Natural killer cell treated with Interleukin-12 subunit alpha and Interleukin-12 subunit beta and Interleukin-15 and Interleukin-18, amount 100 ng/mL, for 72 hours (primary cell): ENCODE results near the gene TRIM33. TPM values are rescaled to one million over a fixed set of nuclear protein-coding genes. Genes with fewer than 3 reads are reported as not detected.
"Not testable (repeated sequence)": the region's sequence is repeated elsewhere in the genome, so short reads cannot be mapped to it uniquely, and the experiment has no call there.

Experiments
- ATAC-seq, 2 donors: fragments of 150-1000 bp; cut with Tn5 transposase in 1 of 2; sonication (Bioruptor Pico), chemical (Tn5 transposase) in 1 of 2; 2 replicates each; pipeline ENCODE4 v1.10.0; 2021
- DNase-seq: peaks from one replicate; pipeline ENCODE4 v3.0.0; 2022; ENCODE audit warnings: low spot score
- H3K27ac Mint-ChIP-seq, 2 donors: 1 replicate in 1 of 2; 2 replicates in 1 of 2; pipeline ENCODE4 v1.8.0; 2022; ENCODE audit warnings: mixed read lengths in 2 of 2, mild to moderate bottlenecking in 1 of 2, moderate library complexity in 1 of 2
- H3K27me3 Mint-ChIP-seq, 2 donors: 1 replicate in 1 of 2; 2 replicates in 1 of 2; pipeline ENCODE4 v1.8.0; 2022; ENCODE audit warnings: mixed read lengths in 2 of 2
- H3K36me3 Mint-ChIP-seq: one replicate; pipeline ENCODE4 v1.8.0; 2022; ENCODE audit warnings: mixed read lengths
- H3K4me1 Mint-ChIP-seq, 2 donors: 1 replicate in 1 of 2; 2 replicates in 1 of 2; pipeline ENCODE4 v1.8.0; 2022; ENCODE audit warnings: low read depth in 2 of 2, mixed read lengths in 2 of 2, mild to moderate bottlenecking in 1 of 2
- H3K4me3 Mint-ChIP-seq: one replicate; pipeline ENCODE4 v1.8.0; 2022; ENCODE audit warnings: mixed read lengths
- H3K9me3 Mint-ChIP-seq: 2 replicates; pipeline ENCODE4 v1.8.0; 2022; ENCODE audit warnings: mixed read lengths
- total RNA-seq, 2 donors: library from RNA; stranded (reverse); gene quantifications; one replicate each; pipeline ENCODE4 v1.2.3, GENCODE V29; 2022

TRIM33 gene
- total RNA-seq, 2 donors from 2014 or later = 48.1 to 55.7 TPM

GRCh38 chr1:114390960-114391359 lies 120.0 kb downstream of the TRIM33 start:
- Mint-ChIP-seq H3K27ac (no peak overlapping the region), H3K9me3 (peaks cover 13% of the 10 kb centered on the region)
- ATAC-seq = peak in 1 of 2 donors; percentile 57

DNA sequence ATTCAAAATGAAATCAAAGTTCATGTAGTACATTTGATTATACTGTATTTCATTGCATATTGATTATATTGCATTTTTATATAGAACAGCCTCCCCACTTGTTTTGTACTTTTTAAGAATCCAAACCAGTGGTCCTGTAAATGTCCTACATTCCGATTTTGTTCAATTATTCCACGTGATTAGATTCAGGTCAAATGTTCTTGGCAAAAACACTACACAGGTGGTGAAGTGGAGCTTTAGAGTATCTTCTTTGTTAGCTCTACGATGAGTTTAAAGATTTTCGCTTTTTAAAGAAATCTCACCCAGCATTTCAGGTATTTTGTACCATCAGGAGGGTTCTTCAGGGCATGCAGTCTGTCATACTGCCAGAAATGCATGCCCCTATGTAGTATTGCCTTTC lies 120.6 kb downstream of the TRIM33 start:
- H3K36me3 Mint-ChIP-seq = peaks cover 46% of the 10 kb centered on the region
- no peak for ATAC-seq

More at GRCh38 chr1:114390960-114391359, 120.0 kb downstream of the TRIM33 start:
- peaks cover 13 to 14% of the 10 kb centered on the region in 2 donors for H3K4me1 Mint-ChIP-seq
- H3K36me3 Mint-ChIP-seq = peaks cover 40% of the 10 kb centered on the region
- H3K27me3 Mint-ChIP-seq = no peaks in the 10 kb centered on the region
- no peak for DNase-seq
- no peak overlapping the region for H3K4me3 Mint-ChIP-seq

DNA sequence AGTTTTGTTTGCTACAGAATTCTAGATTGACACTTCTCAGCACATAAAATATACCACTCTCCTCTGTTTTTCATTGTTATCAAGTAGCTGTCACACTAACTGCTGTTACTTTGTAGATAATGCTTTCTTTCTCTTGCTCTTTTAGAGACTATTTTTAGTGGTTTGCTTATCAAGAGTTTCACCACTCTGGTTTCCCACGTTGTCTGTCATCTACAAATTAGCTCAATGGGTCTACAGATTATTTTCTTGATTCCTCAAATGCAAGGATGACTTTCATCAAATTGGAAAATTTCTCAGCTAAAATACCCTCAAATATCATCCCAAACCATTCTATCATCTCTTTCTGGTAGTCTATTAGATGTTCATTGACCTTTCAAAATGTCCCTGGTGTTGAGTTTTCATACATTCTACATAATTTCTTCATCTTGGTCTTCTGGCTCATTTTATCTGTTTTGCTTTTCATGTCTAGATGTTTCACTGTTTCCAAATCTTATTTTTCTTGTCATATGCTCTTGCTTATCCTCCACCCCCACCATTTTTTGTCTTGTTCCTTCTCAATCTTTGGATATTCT lies 122.5 kb downstream of the TRIM33 start:
- H3K4me1 Mint-ChIP-seq = peaks cover 13 to 14% of the 10 kb centered on the region in 2 donors
- DNase-seq (no peak), ATAC-seq (no peak)
- H3K36me3 Mint-ChIP-seq = peaks cover 44% of the 10 kb centered on the region
- H3K9me3 Mint-ChIP-seq = peaks cover 20% of the 10 kb centered on the region
- H3K27me3 Mint-ChIP-seq = no peaks in the 10 kb centered on the region
- no peak overlapping the region for H3K4me3 Mint-ChIP-seq
- H3K27ac Mint-ChIP-seq = peak overlapping the region in 1 of 2 donors; percentile 10

More for the DNA sequence above, 120.6 kb downstream of the TRIM33 start:
- Mint-ChIP-seq H3K27me3 (no peaks in the 10 kb centered on the region), H3K4me1 (peaks cover 13 to 14% of the 10 kb centered on the region in 2 donors), H3K27ac (no peak overlapping the region), H3K9me3 (peaks cover 15% of the 10 kb centered on the region), H3K4me3 (no peak overlapping the region)
- DNase-seq = no peak

DNA sequence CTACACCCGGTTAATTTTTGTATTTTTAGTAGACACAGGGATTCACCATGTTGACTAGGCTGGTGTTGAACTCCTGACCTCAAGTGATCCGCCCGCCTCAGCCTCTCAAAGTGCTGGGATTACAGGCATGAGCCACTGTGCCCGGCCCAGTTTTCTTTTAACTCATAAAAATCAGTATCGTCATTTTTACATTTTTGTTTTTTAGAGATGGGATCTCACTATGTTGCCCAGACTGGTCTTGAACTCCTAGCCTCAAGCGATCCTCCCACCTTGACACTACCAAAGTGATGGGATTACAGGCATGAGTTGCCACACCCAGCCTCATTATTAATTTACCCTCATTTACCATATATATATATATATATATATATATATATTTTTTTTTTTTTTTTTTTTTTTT lies 123.4 kb downstream of the TRIM33 start:
- H3K27ac Mint-ChIP-seq, ATAC-seq, H3K4me3 Mint-ChIP-seq, DNase-seq, H3K27me3 Mint-ChIP-seq: not testable (repeated sequence)
- Mint-ChIP-seq H3K36me3 (peaks cover 43% of the 10 kb centered on the region), H3K4me1 (peaks cover 13 to 14% of the 10 kb centered on the region in 2 donors), H3K9me3 (peaks cover 20% of the 10 kb centered on the region)

DNA sequence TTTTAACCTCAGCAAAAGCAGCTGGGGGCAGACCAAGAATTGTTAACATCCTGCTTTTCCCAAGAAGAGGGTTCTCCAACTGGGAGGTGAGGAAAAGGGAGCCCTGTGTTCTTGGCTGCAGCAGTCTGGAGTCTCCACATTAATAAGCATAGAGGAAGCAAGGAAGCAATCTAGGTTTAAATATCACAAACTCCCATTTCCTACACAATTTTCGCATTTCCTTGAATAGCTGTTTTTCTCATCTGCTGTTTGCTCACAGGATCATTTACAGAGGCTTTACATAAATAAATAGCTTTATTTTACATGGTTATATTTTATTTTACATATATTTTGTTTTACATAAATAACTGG lies 124.0 kb downstream of the TRIM33 start:
- Mint-ChIP-seq H3K27ac (no peak overlapping the region), H3K9me3 (peaks cover 20% of the 10 kb centered on the region), H3K27me3 (peaks cover 0 to 2% of the 10 kb centered on the region in 2 donors), H3K36me3 (peaks cover 37% of the 10 kb centered on the region), H3K4me1 (peaks cover 11 to 13% of the 10 kb centered on the region in 2 donors), H3K4me3 (no peak overlapping the region)
- DNase-seq (no peak), ATAC-seq (no peak)

DNA sequence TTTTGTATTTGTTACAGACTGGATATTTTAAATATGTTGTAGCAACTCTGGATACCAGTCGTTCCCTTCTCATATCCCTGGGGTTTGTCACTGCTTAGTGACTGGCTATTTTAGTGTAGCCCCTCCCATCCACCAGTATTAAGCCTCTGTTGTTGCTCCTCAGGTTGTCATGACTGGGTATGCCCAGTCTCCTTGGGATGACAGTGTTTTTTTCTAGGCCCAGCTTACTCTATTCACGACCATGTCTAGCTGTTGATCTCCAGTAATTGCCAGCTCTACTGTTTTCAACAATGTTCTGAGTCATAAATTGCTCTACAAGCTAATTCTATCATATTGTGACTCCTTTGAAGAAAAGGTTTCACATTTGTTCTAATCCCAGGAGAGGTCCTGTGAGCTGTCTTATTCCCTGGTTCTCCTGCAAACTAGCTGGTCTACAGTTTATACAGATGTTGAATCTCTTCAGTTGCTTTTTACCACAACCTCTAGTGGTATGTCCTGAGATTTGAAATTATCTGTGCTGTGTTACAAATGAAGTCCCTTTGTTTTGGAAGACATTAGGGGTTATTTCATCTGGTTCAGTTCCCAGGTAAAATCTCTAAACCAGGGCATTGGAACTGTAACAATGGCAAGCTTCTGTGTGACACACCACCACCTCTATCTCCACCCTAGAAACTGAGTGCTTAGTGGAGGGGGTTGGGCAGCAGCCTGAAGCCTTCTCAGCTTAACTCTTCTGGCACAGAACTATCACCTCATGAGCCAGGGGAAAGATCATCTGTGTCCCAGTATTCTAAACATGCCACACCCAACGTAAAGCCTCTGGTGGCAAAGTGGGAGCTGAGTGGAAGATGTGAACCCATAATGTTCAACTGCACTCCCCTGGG lies 124.6 kb downstream of the TRIM33 start:
- Mint-ChIP-seq H3K9me3 (peaks cover 20% of the 10 kb centered on the region), H3K27me3 (peaks cover 0 to 5% of the 10 kb centered on the region in 2 donors), H3K27ac (no peak overlapping the region), H3K36me3 (peaks cover 32% of the 10 kb centered on the region), H3K4me3 (no peak overlapping the region), H3K4me1 (peaks cover 5 to 9% of the 10 kb centered on the region in 2 donors)
- DNase-seq = no peak
- no peak for ATAC-seq

GRCh38 chr1:114384922-114385321 lies 126.1 kb downstream of the TRIM33 start:
- Mint-ChIP-seq H3K27me3 (peaks cover 0 to 7% of the 10 kb centered on the region in 2 donors), H3K4me3 (no peak overlapping the region), H3K9me3 (peaks cover 20% of the 10 kb centered on the region), H3K27ac (no peak overlapping the region), H3K36me3 (peaks cover 29% of the 10 kb centered on the region), H3K4me1 (peaks cover 5 to 9% of the 10 kb centered on the region in 2 donors)
- ATAC-seq (no peak), DNase-seq (no peak)

GRCh38 chr1:114379987-114380386 lies 131.0 kb downstream of the TRIM33 start:
- Mint-ChIP-seq H3K9me3 (peaks cover under 1% of the 10 kb centered on the region), H3K27me3 (peaks cover 0 to 7% of the 10 kb centered on the region in 2 donors), H3K4me1 (no peaks in the 10 kb centered on the region), H3K4me3 (no peak overlapping the region), H3K27ac (no peak overlapping the region), H3K36me3 (peaks cover 22% of the 10 kb centered on the region)
- ATAC-seq (no peak), DNase-seq (no peak)

DNA sequence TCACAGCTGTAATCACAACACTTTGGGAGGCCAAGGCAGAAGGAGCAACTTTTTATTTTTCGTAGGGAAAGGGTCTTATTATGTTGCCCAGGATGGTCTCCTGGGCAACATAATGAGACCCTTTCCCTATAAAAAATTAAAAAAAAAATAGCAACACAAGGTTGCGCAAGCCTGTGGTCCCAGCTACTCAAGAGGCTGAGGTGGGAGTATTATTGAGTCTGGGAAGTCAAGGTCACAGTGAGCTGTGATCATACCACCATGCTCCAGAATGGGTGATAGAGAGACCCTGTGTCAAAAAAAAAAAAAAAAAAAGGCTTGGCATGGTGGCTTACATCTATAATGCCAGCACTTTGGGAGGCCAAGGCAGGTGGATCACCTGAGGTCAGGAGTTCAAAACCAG lies 131.6 kb downstream of the TRIM33 start:
- Mint-ChIP-seq H3K9me3 (no peaks in the 10 kb centered on the region), H3K4me1 (no peaks in the 10 kb centered on the region)
- ATAC-seq = no peak

GRCh38 chr1:114377356-114377755 lies 133.6 kb downstream of the TRIM33 start:
- Mint-ChIP-seq H3K27ac (no peak overlapping the region), H3K4me3 (no peak overlapping the region), H3K9me3 (no peaks in the 10 kb centered on the region), H3K36me3 (peaks cover 21% of the 10 kb centered on the region), H3K4me1 (no peaks in the 10 kb centered on the region), H3K27me3 (peaks cover 0 to 5% of the 10 kb centered on the region in 2 donors)
- ATAC-seq (no peak), DNase-seq (no peak)

More for the DNA sequence above, 131.6 kb downstream of the TRIM33 start:
- no peak for DNase-seq
- peaks cover 21% of the 10 kb centered on the region for H3K36me3 Mint-ChIP-seq
- peaks cover 0 to 7% of the 10 kb centered on the region in 2 donors for H3K27me3 Mint-ChIP-seq
- no peak overlapping the region for H3K27ac Mint-ChIP-seq
- H3K4me3 Mint-ChIP-seq = no peak overlapping the region

GRCh38 chr1:114369930-114370329 lies 141.1 kb downstream of the TRIM33 start:
- Mint-ChIP-seq H3K36me3 (no peaks in the 10 kb centered on the region), H3K27ac (no peak overlapping the region), H3K27me3 (no peaks in the 10 kb centered on the region), H3K4me3 (no peak overlapping the region), H3K9me3 (no peaks in the 10 kb centered on the region), H3K4me1 (no peaks in the 10 kb centered on the region)
- ATAC-seq (no peak), DNase-seq (no peak)

GRCh38 chr1:114369266-114369919 lies 141.6 kb downstream of the TRIM33 start:
- H3K4me3 Mint-ChIP-seq, ATAC-seq, DNase-seq, H3K27ac Mint-ChIP-seq, H3K36me3 Mint-ChIP-seq, H3K9me3 Mint-ChIP-seq, H3K4me1 Mint-ChIP-seq, H3K27me3 Mint-ChIP-seq: not testable (repeated sequence)

GRCh38 chr1:114368560-114369255 lies 142.3 kb downstream of the TRIM33 start:
- no peak for DNase-seq
- no peak overlapping the region for H3K27ac Mint-ChIP-seq
- peaks cover 4% of the 10 kb centered on the region for H3K36me3 Mint-ChIP-seq
- no peak for ATAC-seq
- H3K4me3 Mint-ChIP-seq = peak overlapping the region; percentile 12
- H3K27me3 Mint-ChIP-seq = no peaks in the 10 kb centered on the region
- H3K4me1 Mint-ChIP-seq = no peaks in the 10 kb centered on the region
- no peaks in the 10 kb centered on the region for H3K9me3 Mint-ChIP-seq
